GM21447 (cell line): ENCODE results near the gene SMIM20.

Experiments used
- ATAC-seq: cut with Tn5 transposase; IDR thresholded peaks from one replicate; pipeline ENCODE4 v1.9.1; 2021; ENCODE audit not compliant: unreplicated experiment

SMIM20 gene

DNA sequence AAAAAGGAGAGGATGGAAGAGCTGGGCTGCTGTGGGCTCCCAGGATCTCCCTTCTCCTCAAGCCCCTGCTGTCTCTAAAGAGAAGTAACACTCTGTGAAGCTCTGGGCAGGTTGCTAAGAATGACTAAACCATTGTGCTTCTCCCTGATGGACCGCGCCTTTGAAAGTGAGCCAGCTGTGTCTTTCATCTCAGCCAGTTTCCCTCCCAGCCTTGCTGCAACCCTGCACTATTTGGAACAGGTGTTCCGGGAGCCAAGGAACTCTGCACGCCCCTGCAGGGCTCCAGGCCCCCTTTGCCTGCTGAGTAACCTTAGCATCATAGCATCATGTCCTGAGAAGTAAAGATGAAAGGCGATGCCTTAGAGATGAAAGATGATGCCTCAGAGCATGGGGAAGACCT is 39.7 kb downstream of the SMIM20 start:
- ATAC-seq = no peak

DNA sequence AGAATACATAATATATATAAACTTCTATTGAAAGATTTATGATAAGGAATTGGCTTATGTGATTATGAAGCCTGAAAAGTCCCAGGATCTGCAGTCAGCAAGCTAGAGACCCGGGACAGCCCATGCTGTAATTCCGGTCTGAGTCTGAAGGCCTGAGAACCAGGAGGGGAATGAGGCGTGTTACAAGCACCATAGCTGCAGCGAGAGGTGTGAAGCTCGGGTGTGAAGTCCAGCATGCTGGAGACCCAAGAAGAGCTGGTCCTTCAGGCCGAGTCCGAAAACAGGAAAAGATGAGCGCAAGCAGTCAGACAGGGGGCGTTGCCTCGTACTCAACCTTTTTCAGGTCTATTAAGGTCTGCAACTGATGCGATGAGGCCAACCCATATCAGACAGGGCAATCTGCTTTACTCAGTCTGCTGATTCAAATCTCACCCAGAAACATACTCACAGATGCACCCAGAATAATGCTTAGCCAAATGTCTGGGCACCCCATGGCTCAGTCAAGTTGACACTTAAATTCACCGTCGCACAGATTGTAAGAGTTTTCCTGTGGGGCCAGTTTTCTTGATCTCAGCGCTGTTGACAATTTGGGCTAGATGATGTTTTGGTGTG is 40.4 kb downstream of the SMIM20 start:
- ATAC-seq = no peak

DNA sequence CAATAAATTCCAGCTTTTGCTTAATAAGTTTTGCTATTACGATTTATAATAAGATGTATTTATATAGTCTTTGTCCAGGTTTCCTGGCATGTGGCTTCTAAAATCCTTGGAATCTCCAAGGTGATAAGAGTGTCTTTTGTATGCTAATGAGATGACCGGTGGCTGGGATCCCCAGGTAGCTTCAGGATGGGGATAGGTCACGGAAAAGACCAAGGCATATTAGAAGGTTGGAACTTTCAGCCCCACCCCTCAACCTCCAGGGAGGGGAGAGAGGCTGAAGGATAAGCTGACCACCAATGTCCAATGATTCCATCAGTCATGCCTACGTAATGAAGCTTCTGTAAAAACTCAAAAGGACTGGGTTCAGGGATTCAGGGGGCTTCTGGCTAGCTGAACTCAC is 41.7 kb downstream of the SMIM20 start:
- no peak for ATAC-seq

DNA sequence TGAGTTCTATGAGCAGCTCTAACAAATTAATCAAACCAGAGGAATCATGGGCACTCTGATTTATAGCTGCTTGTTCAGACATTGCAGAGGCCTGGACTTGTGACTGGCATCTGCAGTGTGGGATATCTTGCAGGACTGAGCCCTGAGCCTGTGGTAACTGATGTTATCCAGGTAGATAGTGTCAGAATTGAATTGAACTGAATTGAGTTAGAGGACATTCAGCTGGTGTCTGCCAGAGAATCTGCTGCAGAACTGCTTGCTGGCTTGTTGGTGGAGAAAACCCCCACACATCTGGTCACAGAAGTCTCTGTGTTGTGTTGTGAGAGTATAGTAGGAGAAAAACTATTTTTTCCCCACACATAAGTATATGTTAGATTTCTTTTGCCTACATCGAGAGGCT is 42.2 kb downstream of the SMIM20 start:
- ATAC-seq = no peak

DNA sequence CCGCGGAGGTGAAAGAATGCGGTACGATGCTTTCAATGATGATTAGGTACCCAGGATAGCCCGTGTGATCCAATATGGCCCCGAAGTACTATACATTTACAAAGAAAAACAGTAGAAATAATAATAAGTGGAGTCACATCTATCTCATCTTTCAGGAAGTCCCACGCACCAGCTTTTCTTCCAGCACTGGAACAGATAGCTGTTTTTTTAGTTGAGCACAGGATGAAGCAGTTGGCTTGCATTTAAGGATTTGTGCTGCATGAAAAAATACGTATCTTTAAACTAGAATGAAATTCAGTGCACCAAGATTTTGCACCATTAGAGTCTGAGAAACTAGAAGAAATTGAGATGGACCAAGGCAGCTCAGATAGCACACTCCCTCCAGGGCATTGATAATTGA is 44.1 kb downstream of the SMIM20 start:
- no peak for ATAC-seq

DNA sequence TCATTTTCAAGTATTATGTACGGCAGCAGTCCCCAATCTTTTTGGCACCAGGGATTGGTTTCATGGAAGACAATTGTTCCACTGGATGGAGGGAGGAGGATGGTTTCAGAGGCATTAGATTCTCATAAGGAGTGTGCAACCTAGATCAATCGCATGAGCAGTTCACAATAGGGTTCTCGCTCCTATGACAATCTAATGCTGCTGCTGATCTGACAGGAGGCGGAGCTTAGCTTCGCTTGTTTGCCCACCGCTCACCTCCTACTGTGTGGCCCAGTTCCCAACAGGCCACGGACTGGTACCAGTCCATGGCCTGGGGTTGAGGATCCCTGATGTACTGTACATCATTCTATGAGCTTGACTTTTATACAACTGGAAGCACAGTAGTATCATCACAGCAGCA is 48.4 kb downstream of the SMIM20 start:
- no peak for ATAC-seq

DNA sequence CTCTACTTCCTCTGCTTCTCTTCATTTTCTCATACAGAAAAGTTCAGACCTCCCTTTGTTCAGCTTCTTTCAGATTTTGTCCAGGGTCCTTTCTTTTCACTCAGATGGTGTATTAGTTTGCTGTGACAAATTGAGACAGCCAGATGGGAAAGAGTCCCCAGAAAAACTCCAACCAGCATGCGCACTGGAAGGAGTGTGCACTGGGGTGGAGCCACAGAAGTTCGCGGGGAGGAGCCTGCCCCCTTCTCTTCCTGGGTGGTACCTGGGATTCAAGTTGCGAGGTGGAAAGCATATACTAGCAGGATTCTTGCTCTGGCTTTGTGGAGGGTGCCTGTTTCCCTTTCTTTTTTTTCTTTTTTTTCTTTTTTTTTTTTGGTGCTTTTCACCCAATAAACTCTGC is 51.6 kb downstream of the SMIM20 start:
- no peak for ATAC-seq

DNA sequence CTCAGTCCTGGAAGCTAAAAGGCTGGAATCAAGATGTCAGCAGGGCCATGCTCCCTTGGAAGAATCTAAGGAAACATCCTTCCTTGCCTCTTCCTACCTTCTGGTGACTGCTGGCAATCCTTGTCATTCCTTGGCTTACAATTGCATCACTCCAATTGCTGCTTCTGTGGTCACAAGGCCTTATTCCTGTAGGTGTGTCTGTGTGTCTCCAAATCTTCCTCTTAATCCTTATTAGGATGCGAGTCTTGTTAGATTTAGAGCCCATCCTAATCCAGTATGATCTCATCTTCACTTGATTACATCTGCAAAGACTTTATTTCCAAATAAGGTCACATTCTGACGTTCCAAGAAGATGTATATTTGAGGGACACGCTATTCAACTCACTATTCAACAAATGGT is 52.2 kb downstream of the SMIM20 start:
- ATAC-seq = no peak

DNA sequence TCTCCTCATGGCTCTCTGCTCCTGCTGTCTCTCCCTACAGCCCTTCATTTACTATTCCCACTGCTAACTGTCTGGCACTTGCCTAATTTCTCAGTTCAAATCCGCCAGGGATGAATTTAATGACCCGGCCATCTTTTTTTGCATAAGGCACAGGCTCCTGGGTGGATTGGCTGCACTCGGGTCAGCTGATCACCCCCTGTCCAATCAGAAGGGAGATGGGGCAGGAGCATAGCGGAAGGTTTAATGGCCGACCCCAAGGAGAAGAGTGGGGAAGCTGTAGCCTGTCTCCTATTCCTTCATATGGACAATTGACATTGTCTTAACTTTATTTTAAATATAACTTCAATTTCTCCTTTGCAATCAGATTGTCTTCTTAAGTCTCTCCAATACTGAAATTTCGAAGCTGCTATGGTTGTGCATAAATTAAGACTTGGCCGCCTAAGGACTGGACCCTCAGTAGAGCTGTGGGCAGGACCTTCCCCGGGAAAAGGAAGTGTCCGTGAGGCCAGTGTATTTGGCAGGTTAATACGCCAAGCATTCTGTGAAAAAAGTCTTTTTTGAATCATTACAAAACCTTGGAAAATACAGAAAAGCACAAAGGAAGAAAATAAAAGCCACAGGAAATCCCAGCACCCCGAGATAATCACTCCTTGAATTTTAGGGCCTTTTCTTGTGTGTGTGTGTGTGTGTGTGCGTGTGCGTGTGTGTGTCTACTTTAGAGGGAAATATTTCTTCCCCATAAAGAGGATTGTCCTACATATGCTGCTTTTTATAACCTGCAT is 55.5 kb downstream of the SMIM20 start:
- no peak for ATAC-seq

DNA sequence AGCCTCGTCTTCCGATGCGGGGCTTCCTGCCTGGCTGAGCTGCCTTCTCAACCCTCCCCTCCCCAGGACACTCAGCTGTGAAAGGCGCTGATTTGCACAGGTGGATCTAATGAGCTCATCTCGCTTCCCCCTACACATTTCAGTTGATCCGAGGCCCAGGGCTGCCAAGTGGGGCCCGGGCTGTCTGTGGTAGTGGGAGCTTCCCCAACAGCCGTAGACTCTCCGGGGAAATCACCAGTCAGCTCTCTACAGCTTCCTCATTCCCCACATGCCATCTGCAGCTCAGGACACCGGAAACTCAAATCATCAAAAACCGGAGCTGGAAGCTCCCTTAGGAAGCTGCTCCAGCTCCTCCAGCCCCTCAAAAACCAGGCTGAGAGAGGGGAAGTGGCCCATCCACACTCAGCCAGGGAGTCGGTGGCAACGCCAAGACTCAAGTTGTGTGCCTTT is 56.2 kb downstream of the SMIM20 start:
- no peak for ATAC-seq

DNA sequence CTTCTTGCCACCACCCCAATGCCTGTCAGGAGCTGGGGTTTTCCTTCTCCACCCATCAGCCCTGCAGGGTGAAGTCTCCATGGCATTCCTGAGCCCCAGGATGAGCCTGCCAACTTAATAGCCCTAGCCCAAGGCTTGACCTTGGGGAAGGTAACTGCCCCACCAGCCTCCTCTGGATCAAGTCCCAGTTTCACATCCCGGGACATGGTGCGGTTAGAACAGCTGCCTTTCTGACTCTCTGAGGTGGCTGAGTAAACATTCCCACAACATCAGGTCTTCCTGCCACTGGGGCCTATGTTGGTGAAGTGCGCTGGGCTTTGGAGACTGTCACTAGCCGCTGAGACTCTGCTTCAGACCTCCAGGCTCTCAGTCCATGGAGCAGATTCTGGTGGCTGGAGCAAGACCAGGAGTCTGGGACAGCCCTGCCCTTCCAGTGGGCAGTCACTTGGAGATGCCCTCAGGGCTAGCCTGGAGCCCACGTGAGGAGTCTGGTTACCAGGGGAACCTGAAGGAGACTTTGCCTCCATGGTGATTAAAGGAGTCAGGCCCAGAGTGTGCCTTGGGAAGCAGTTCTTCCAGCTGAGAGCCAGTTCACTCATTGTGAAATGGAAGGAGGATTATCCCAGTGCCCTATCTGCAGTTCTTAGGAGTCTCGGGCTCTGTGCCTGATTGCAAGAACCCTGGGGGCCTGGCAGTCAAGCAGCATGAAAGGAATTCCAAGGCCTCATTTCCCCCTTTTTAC is 56.8 kb downstream of the SMIM20 start:
- ATAC-seq = no peak

DNA sequence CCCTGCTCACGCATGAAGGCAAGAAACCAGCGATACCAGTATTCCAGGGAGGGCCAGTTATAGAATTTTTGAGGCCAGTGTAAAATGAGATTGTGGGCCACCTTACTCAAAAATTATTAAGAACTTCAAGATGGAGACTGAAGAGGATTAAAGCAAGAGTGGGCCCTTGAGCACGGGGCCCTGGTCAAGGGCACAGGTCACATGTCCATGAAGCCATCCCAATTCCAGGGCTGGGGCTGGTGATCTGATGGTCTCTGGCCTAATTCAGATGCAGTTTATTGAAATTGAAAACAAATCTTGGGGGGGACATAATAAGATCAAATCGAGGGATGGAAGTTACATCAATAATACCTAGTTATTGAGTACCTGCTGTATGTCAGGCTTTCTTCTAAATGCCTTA is 58.3 kb downstream of the SMIM20 start:
- ATAC-seq = no peak

DNA sequence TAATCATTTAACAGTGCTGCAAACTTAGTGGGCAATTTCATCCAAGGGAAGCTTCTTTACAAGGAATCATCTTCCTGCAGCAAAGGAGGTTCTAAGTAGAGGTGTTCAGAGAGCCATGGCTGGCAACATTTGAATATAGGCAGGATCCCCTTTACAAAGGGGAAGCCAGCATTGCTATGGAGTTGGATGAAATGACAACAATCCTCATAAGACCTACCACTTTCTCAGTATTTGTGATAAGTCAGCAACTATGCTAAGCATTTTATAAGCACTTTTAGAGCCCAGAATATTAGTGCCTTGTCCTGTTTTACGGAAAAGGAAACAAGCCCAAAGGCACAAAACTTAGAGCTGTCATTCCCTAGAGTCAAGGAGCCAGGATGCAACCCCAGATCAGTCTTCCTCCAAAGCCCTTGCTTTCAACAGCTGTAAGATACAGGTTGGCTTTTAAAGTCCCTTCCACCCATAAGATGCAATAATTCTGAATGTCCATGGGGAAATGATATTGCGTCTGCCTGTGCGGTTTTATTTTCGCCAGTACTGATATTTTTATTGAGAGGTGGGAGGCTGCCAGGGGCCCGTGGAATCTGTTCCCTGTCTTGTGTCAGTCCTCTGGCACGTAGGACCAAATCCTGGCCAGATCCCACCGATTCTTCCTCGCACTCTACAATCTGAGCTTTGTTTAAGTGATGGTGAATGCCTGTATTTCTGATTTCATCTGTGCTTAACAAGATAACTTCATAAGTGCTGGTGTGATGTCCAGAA is 59.1 kb downstream of the SMIM20 start:
- no peak for ATAC-seq

DNA sequence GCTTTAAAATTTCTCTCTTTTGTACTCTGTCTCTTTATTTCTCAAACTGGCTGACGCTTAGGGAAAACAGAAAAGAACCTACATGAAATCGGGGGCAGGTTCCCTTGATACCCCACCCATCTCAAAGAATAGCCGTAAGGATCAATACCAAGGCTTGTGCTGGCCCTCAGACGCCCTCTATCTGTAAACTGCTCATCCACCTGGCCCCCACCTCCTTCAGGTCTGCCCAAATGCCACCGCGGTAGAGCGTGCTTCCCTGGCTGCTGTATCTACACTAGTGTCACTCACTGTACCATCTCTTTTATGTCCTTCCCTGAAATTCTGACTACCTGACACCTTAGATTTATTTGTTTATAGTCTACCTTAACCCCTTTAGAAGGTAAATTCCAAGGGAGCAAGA is 62.8 kb downstream of the SMIM20 start:
- no peak for ATAC-seq

DNA sequence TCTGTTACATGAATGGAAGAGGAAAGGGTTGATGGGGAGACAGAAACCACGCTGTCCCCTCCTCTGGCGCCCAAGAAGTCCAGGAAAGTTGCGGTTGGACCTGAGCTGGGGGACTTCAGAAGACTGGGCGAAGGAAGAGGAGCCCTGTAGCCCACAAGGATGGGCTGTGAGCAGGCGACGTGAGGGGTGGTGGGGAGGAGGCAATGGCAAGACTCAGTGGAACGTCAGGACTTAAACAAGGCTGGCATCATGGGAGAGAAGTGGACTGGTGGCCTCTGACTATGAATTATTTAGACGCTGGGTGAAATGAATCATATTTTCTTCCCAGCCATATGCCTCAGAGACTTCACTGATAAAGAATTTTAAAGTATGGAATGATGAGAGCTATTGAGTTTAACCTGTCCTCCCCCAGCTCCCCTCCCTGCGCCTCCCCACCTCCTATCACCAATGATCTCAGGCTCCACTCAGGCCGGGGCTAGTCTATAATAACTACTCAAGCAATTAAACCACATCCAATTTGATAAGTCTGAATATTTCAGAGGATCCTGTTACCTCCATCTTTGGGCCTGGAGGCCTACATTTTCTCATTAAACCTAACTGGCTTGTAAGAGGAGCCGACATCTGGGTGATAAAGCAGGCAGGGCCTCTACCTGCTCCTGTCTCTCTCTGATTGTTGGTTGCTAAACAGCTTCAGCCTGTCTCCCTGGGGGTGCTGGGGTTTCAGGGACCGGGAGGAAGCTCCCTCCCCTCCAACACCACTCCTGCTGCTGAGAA is 63.6 kb downstream of the SMIM20 start:
- no peak for ATAC-seq

DNA sequence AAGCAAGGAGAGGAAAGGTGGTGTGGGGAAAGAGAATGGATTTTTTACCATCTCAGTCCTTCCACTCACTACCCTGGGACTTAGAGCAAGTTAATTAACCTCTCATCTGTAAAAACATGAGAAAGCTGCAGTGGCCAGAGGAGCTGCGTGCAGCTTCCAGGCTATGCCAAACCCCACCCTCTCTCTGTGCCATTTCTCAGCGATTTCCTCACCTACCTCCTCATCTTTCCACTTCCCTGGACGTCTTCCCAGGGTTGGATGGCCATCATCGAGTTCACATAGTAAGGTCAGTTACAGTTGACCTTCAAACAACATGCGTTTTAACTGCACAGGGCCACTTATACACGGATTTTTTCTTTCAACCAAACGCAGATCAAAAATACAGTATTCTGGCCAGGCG is 64.3 kb downstream of the SMIM20 start:
- ATAC-seq = no peak
